Astrocyte of the cerebellum (primary cell): Measurements from ENCODE around the gene HNF4A.

ENCODE experiments used
- DNase-seq: peaks from one replicate; pipeline ENCODE4 v3.0.0-alpha.2; 2011; ENCODE audit warnings: low read depth
- H3K4me3 ChIP-seq: 2 replicates; pipeline ENCODE4 v1.5.1; 2011; ENCODE audit warnings: mild to moderate bottlenecking, low read depth, low read length, moderate library complexity
- CTCF ChIP-seq: IDR thresholded peaks from 2 replicates; pipeline ENCODE4 v1.5.1; 2012; ENCODE audit warnings: low read length, low read depth, moderate library complexity, mild to moderate bottlenecking; ENCODE audit errors: missing control alignments
- in situ Hi-C: cut with HindIII; loops from 2 replicates; pipeline ENCODE4 v1.10.0; 2017; ENCODE audit warnings: low sequenced_read_pairs

The HNF4A gene

DNA sequence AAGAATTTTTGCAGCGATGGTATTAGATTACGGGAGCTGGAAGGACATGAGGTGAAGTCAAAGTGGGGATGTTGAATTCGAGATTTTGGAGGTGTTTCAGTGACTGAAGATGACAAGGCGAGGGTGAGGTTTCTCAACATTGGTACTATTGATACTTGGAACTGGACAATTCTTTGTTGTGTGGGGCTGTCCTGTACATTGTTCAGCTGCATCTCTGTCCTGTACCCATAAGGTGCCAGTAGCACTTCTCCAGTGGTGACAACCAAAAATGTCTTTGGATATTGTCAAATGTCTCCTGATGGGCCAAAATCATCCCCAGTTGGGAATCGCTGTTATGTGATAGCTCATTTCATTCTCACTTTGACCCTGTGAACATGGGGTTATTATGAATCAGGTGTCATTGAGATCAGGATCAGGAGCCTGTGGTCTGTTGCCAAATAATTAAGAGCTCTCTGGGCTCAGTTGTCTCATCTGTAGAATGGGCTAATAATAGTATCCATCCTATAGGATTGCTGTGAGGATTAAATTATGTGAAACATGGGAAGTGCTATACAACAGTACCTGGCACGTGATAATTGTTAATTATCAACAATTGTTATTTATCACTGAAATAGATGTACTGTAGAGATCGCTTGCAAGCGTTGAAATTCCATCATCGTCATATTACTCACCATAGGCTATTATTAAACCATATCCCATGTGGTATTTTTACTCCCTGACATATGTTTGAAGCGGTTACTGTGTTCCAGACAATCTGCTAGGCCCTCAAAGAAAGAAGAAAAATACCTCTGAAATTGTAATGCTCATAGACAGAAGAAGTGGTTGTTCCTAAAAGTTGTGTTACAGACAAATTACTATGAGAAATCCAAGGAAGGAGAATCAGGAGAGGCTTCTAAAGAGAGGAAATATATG is 71.6 kb downstream of the HNF4A start:
- H3K4me3 ChIP-seq: no peak overlapping the region
- no peak for TF ChIP-seq CTCF

GRCh38 chr20:44427804-44428173 is 72.3 kb downstream of the HNF4A start:
- in situ Hi-C loops: no loop called here
- H3K4me3 ChIP-seq: no peak overlapping the region
- TF ChIP-seq CTCF: no peak
- no peak for DNase-seq

More for the DNA sequence above, 71.6 kb downstream of the HNF4A start:
- DNase-seq: no peak
- in situ Hi-C loops: no loop called here

GRCh38 chr20:44428174-44429016 is 72.9 kb downstream of the HNF4A start:
- no peak for DNase-seq
- no peak for TF ChIP-seq CTCF
- in situ Hi-C loops: no loop called here
- H3K4me3 ChIP-seq: no peak overlapping the region

DNA sequence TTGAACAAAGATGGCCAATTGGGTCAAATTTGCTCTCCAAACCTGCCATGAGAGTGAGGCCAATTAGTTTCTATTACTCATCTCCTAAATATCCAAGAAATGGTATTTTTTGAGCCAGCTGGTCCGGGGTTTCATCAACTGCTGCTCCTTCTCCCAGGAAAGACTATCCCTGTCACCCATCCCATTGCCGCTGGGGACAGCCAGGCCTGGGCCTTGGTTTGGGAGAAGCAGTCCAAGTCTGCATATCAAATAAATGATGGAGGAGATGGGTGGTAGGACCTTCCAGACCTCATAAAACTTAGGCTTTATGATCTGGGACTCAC is 73.5 kb downstream of the HNF4A start:
- no peak for DNase-seq
- in situ Hi-C loops: no loop called here
- H3K4me3 ChIP-seq: no peak overlapping the region
- TF ChIP-seq CTCF: no peak

GRCh38 chr20:44429419-44430269 is 74.1 kb downstream of the HNF4A start:
- no peak for DNase-seq
- in situ Hi-C loops: no loop called here
- no peak overlapping the region for H3K4me3 ChIP-seq
- TF ChIP-seq CTCF: no peak
